Lower leg skin (tissue), 4 donors: ENCODE results near the gene KRTAP1-5. TPM values are rescaled to one million over a fixed set of nuclear protein-coding genes. Genes with fewer than 3 reads are reported as not detected.

Experiments
- DNase-seq, 2 donors: peaks; one replicate each; pipeline ENCODE4 v3.0.0-alpha.2; 2019; ENCODE audit warnings: low spot score in 2 of 2
- H3K4me3 ChIP-seq: fragments of 200-600 bp; sonication (generic); 2 replicates; pipeline ENCODE4 v1.5.1; 2017; ENCODE audit warnings: mild to moderate bottlenecking, low read depth; ENCODE audit not compliant: poor library complexity, severe bottlenecking
- POLR2A ChIP-seq, 2 donors: fragments of 450-650 bp; IDR thresholded peaks; one replicate each; pipeline ENCODE4 v1.6.1; 2016 to 2017; ENCODE audit warnings: antibody characterized with exemption in 2 of 2, mild to moderate bottlenecking in 1 of 2, moderate library complexity in 1 of 2
- WGBS, 2 donors: methylation state at CpG; one replicate each; pipeline ENCODE4 v1.1.5; 2018; 5-methylcytosine and 5-hydroxymethylcytosine counted together
- intact Hi-C: fragments of 100-400 bp; cut with DNase I; formaldehyde crosslinking; loops from one replicate; pipeline ENCODE4 v1.15.0; 2023; ENCODE audit warnings: low total_unique reads
- total RNA-seq, 4 donors: library from RNA; depleted of rRNA; stranded (reverse); fragments of >200 nt; gene quantifications; one replicate each; pipeline ENCODE4 v1.1.0, GENCODE V29; 2016
- TF ChIP-seq, protein P1 (sequence below), 3 donors: fragments of 450-650 bp; IDR thresholded peaks; one replicate each; pipeline ENCODE4 v1.5.1; 2016; ENCODE audit warnings: antibody characterized with exemption in 3 of 3, mild to moderate bottlenecking in 3 of 3, moderate library complexity in 2 of 3

The KRTAP1-5 gene
- total RNA-seq, 4 donors from 2014 or later: 0.22 to 168 (median 10.9) TPM; not detected in 1

DNA sequence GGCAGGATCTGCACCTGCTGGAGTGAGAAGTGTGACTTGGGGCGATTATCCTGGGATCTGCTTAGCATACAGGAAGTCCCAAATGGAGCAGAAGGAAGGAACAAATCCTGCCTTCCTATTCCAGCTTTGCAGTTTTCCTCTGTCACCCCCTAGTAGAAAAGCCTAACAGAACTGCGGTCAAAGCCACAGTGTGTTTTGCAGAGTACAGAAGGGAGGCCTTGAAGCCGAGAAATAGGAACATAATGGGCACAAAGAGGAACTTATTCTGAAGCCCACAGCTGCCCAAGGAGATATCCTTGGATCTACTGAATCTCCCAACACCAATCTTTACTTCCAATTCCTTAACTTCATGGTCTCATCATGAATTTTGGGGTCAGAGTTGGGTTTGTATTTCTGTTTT lies 8.5 kb downstream of the KRTAP1-5 start:
- intact Hi-C loops: no loop called here
- WGBS, 2 donors: 67 to 82% methylated on average over 3 of the region's 3 CpGs
- DNase-seq: no peak
- no peak for TF ChIP-seq POLR2A (IDR thresholded peaks at IDR 0.05)
- TF ChIP-seq, protein P1, sequence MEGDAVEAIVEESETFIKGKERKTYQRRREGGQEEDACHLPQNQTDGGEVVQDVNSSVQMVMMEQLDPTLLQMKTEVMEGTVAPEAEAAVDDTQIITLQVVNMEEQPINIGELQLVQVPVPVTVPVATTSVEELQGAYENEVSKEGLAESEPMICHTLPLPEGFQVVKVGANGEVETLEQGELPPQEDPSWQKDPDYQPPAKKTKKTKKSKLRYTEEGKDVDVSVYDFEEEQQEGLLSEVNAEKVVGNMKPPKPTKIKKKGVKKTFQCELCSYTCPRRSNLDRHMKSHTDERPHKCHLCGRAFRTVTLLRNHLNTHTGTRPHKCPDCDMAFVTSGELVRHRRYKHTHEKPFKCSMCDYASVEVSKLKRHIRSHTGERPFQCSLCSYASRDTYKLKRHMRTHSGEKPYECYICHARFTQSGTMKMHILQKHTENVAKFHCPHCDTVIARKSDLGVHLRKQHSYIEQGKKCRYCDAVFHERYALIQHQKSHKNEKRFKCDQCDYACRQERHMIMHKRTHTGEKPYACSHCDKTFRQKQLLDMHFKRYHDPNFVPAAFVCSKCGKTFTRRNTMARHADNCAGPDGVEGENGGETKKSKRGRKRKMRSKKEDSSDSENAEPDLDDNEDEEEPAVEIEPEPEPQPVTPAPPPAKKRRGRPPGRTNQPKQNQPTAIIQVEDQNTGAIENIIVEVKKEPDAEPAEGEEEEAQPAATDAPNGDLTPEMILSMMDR (IDR thresholded peaks at IDR 0.05): no peak
- no peak overlapping the region for H3K4me3 ChIP-seq

DNA sequence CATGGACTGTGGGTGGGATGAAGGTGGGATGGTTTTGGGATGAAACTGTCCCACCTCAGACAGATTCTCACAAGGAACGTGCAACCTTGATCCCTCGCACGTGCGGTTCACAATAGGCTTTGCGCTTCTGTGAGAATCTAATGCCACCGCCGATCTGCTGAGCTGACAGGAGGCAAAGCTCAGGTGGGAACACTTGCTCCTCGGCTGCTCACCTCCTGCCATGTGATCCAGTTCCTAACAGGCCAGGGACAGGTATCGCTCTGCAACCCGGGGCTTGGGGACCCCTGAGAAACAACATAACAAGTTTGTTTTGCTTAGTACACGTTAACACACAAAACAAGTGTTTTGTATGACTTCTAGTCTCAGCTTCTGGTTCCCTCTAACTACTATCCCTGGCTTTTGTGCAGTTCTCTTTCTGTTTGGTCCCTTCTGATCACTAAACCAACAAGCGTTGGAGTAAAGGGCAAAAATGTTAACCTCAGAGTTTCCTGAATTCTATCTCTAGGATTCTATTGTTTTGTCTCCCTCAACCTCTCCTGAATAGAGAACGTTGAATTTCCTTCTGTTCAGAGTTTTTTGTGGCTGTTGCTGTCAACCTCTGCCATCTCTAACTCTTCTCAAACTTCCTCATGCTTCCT lies 10.3 kb downstream of the KRTAP1-5 start:
- WGBS, 2 donors: 86 to 87% methylated on average over 13 of the region's 13 CpGs
- H3K4me3 ChIP-seq: no peak overlapping the region

DNA sequence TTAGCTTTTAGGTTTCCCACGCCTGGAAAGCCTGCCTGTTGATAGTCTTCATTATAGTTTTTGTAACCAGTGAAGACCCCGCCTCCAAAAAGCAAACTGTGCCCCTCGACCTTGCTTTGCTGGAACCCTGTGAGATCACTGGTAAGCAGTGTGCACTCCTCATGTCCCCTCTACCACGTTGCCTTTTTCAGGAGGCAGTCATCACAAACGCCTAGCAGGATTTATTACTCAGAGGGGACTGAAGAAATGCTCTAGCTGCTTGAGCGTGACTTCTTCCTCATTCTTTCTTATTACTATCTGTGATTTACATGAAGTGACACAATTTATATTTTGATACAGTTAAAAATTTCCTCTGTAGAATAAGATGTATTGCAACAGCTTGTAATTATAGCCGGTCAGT lies 11.6 kb downstream of the KRTAP1-5 start:
- WGBS, 2 donors: 72 to 74% methylated on average over 7 of the region's 7 CpGs
- no peak for DNase-seq
- no peak for TF ChIP-seq POLR2A (IDR thresholded peaks at IDR 0.05)
- TF ChIP-seq, protein P1 (IDR thresholded peaks at IDR 0.05): no peak
- H3K4me3 ChIP-seq: no peak overlapping the region
- intact Hi-C loops: no loop called here

More for the DNA sequence above, 10.3 kb downstream of the KRTAP1-5 start:
- no peak for DNase-seq
- TF ChIP-seq POLR2A (IDR thresholded peaks at IDR 0.05): no peak
- TF ChIP-seq, protein P1 (IDR thresholded peaks at IDR 0.05): no peak
- intact Hi-C loops: no loop called here

DNA sequence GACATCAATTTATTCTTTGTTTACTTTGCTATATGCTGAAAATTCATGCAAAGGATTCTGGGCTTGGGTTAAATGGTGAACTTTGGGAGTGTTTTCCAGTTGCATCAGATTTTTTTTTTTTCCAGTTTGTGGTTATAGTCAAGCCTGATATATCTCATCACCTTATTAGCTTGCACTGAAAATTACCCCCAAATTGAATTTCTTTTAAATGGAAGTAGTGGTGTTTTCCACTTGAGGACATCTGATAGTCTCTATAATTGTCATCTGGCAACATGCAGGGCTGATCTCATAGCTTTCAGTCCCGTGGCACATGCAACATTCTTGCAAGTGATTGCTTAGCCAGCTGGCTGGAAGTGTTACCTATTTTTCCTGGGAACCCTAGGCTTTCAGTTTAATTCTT lies 13.4 kb downstream of the KRTAP1-5 start:
- TF ChIP-seq, protein P1 (IDR thresholded peaks at IDR 0.05): no peak
- TF ChIP-seq POLR2A (IDR thresholded peaks at IDR 0.05): no peak
- H3K4me3 ChIP-seq: no peak overlapping the region
- DNase-seq: no peak
- 19 to 23% methylated on average over 1 of the region's 1 CpG for WGBS, 2 donors
- intact Hi-C loops: no loop called here

DNA sequence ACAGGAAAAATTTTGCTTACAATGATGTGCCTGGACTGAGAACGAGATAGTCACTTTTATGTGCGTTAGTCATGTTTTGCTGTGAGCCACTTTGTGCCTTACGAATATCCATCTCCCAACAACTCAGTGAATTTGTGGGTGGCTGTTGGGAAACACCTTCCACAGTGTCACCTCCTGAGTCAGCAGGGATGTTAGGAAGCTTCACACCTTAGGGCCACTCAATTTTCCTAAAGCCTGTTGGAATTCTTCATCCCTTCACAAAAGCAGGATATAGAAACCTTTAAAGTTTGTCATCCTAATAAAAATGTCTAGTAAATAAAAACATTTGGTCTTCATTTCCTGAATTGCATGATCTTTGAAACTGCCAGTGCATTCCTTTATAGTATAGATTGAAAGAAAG lies 13.8 kb downstream of the KRTAP1-5 start:
- TF ChIP-seq, protein P1 (IDR thresholded peaks at IDR 0.05): no peak
- TF ChIP-seq POLR2A (IDR thresholded peaks at IDR 0.05): no peak
- DNase-seq: no peak
- 68 to 78% methylated on average over 3 of the region's 3 CpGs for WGBS, 2 donors
- intact Hi-C loops: no loop called here
- no peak overlapping the region for H3K4me3 ChIP-seq
